Muscle layer of duodenum (tissue), 2 donors: ENCODE results near the gene DCN.

Experiments used
- H3K27ac ChIP-seq: one replicate; pipeline ENCODE4 v1.7.0; 2013; ENCODE audit warnings: mild to moderate bottlenecking, low read length
- H3K27me3 ChIP-seq: one replicate; pipeline ENCODE4 v1.7.0; 2013; ENCODE audit warnings: low read depth, mild to moderate bottlenecking, control low read depth, low read length
- H3K36me3 ChIP-seq, 2 donors: one replicate each; pipeline ENCODE4 v1.7.0; 2013; ENCODE audit warnings: low read length in 2 of 2, control low read depth in 1 of 2, mild to moderate bottlenecking in 1 of 2; ENCODE audit not compliant: insufficient read depth in 2 of 2, control insufficient read depth in 1 of 2
- H3K4me1 ChIP-seq, 2 donors: one replicate each; pipeline ENCODE4 v1.7.0; 2013; ENCODE audit warnings: low read length in 2 of 2, mild to moderate bottlenecking in 2 of 2, control low read depth in 1 of 2, moderate library complexity in 1 of 2; ENCODE audit not compliant: insufficient read depth in 2 of 2, control insufficient read depth in 1 of 2
- H3K4me3 ChIP-seq, 2 donors: one replicate each; pipeline ENCODE4 v1.7.0; 2013; ENCODE audit warnings: low read length in 2 of 2, low read depth in 1 of 2, mild to moderate bottlenecking in 1 of 2
- H3K9me3 ChIP-seq, 2 donors: one replicate each; pipeline ENCODE4 v1.7.0; 2013; ENCODE audit warnings: low read length in 2 of 2, control low read depth in 1 of 2, mild to moderate bottlenecking in 1 of 2; ENCODE audit not compliant: control insufficient read depth in 1 of 2
- donor health status: healthy.

Gene DCN

GRCh38 chr12:91100906-91101305 is 81.7 kb downstream of the DCN start:
- no peak overlapping the region for H3K27ac ChIP-seq

GRCh38 chr12:91099836-91100235 is 82.8 kb downstream of the DCN start:
- no peak overlapping the region for H3K4me3 ChIP-seq
- no peaks in the 10 kb centered on the region for H3K4me1 ChIP-seq
- no peaks in the 10 kb centered on the region for H3K27me3 ChIP-seq
- no peak overlapping the region for H3K27ac ChIP-seq
- no peaks in the 10 kb centered on the region for H3K9me3 ChIP-seq
- no peaks in the 10 kb centered on the region for H3K36me3 ChIP-seq

More at GRCh38 chr12:91100906-91101305, 81.7 kb downstream of the DCN start:
- no peak overlapping the region for H3K4me3 ChIP-seq
- no peaks in the 10 kb centered on the region for H3K4me1 ChIP-seq
- no peaks in the 10 kb centered on the region for H3K36me3 ChIP-seq
- H3K9me3 ChIP-seq = no peaks in the 10 kb centered on the region
- H3K27me3 ChIP-seq = no peaks in the 10 kb centered on the region

GRCh38 chr12:91099341-91099740 is 83.3 kb downstream of the DCN start:
- peak overlapping the region; percentile 48 for H3K27ac ChIP-seq

GRCh38 chr12:91098941-91099340 is 83.7 kb downstream of the DCN start:
- Histone ChIP-seq H3K36me3 (no peaks in the 10 kb centered on the region), H3K27me3 (no peaks in the 10 kb centered on the region), H3K9me3 (no peaks in the 10 kb centered on the region), H3K27ac (peak overlapping the region; percentile 48), H3K4me3 (no peak overlapping the region), H3K4me1 (no peaks in the 10 kb centered on the region)

More at GRCh38 chr12:91099341-91099740, 83.3 kb downstream of the DCN start:
- no peaks in the 10 kb centered on the region for H3K9me3 ChIP-seq
- H3K4me3 ChIP-seq = no peak overlapping the region
- no peaks in the 10 kb centered on the region for H3K27me3 ChIP-seq
- no peaks in the 10 kb centered on the region for H3K36me3 ChIP-seq
- H3K4me1 ChIP-seq = no peaks in the 10 kb centered on the region

DNA sequence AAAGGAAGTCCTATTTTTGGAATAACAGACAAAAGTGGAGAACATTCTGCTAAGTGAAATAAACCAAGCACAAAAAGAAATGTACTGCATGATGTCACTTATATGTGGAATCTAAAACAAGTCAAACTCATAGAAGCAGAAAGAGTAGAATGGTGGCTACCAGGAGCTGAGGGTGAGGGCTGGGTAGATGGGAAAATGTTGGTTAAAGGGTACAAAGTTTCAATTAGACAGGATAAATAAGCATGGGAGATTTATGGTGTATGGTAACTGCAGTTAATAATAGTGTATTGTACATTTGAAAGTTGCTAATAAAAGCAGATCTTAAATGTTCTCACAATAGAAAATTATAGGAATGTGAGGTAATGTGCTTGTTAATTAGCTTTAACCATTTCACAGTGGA is 84.2 kb downstream of the DCN start:
- H3K4me1 ChIP-seq = no peaks in the 10 kb centered on the region
- no peak overlapping the region for H3K27ac ChIP-seq

GRCh38 chr12:91094957-91095356 is 87.7 kb downstream of the DCN start:
- Histone ChIP-seq H3K36me3 (no peaks in the 10 kb centered on the region), H3K4me3 (no peak overlapping the region), H3K27ac (no peak overlapping the region), H3K9me3 (peaks cover 0 to 3% of the 10 kb centered on the region in 2 donors), H3K27me3 (no peaks in the 10 kb centered on the region), H3K4me1 (no peaks in the 10 kb centered on the region)

More for the DNA sequence above, 84.2 kb downstream of the DCN start:
- H3K4me3 ChIP-seq = no peak overlapping the region
- no peaks in the 10 kb centered on the region for H3K9me3 ChIP-seq
- H3K27me3 ChIP-seq = no peaks in the 10 kb centered on the region
- H3K36me3 ChIP-seq = no peaks in the 10 kb centered on the region

DNA sequence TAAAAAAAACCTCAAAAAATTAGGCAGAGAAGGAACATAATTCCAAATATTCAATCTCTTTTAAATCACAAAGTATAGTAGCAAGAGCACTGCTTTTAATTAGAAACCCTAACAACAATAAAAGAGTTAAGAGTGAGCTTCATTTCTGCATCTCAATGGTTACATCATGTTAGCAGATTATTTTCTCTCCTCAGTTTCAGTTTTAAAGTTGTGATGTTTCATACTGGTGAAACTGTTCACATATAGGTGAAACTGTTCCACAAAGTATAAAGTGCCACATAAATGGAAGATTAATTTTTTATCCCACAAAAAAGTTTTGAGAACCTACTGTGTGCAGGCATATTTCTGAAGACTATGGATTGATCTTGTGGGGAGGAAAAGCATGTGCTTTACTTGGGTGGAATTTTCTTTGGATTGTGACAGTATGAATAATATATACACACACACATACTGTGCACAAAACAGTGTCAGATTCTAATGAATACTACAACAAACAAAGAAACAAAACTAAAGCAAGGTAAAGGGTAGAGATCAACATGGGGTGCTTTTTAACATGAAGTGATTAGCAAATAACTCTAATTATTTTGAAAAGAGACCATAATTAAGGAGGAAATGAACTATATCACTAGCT is 88.5 kb downstream of the DCN start:
- no peaks in the 10 kb centered on the region for H3K36me3 ChIP-seq
- no peak overlapping the region for H3K4me3 ChIP-seq
- H3K27ac ChIP-seq = no peak overlapping the region
- no peaks in the 10 kb centered on the region for H3K4me1 ChIP-seq
- no peaks in the 10 kb centered on the region for H3K27me3 ChIP-seq
- peaks cover 0 to 7% of the 10 kb centered on the region in 2 donors for H3K9me3 ChIP-seq

DNA sequence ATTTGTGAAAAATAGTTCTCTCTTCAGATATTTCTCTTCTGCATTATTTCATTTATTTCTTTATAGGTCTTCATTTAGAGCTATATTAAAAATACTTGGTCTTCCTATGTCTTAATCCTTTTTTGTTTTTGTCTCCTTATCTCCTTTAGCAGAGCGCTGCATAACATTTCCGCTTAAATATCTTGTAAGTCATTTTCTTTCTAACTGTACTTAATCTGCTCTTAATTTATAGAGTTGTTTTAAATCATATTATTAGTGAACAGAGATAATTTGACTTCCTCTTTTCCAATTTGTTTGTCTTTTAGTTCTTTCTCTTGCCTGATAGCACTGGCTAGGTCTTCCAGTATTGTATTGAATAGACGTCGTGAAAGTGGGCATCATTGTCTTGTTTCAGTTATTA is 89.3 kb downstream of the DCN start:
- Histone ChIP-seq H3K36me3 (no peaks in the 10 kb centered on the region), H3K27me3 (no peaks in the 10 kb centered on the region), H3K27ac (no peak overlapping the region), H3K9me3 (peaks cover 0 to 13% of the 10 kb centered on the region in 2 donors), H3K4me3 (no peak overlapping the region), H3K4me1 (no peaks in the 10 kb centered on the region)

DNA sequence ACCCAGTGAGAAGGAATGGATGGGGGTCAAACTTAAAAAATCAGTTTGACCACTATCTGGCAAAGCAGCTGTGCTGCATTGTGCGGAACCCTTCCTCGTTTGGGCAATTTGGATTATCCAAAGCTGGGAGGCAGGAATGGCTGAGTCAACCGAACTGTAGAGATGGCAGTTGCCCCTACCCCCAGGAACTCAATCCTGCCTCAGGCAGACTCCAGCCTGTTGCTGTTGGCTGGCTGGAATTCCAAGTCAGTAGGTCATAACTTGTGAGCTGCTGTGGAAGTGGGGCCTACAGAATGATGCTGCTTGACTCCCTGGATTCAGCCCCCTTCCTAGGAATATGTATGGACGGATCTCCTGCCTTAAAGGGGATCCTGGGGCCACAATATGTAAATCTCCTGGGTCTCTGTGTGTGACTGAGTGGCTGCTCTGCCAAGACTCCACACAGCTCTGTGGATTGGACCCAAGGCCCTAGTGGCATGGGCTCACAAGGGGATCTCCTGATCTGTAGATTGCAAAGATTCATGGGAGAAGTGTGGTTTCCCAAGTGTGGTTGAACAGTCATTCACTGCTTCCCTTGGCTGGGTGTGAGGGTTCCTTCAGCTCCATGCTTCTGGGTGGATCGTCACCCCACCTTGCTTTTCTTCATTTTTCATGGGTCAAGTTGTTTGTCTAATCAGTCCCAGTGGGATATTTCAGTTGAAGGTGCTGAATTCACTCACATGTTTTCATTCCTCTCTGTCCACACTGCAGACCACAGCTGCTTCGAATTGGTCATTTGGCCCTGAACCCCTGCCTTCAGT is 90.5 kb downstream of the DCN start:
- H3K4me3 ChIP-seq = no peak overlapping the region
- H3K36me3 ChIP-seq = no peaks in the 10 kb centered on the region
- no peaks in the 10 kb centered on the region for H3K4me1 ChIP-seq
- H3K9me3 ChIP-seq = peaks cover 0 to 18% of the 10 kb centered on the region in 2 donors
- H3K27me3 ChIP-seq = no peaks in the 10 kb centered on the region
- H3K27ac ChIP-seq = no peak overlapping the region
